GM18519 (cell line): Measurements from ENCODE around the gene TMEM229A.
A peak's percentile ranks its signal among the peaks of the same experiment; 100 is the strongest.
"Not testable (repeated sequence)": the region's sequence is repeated elsewhere in the genome, so short reads cannot be mapped to it uniquely, and the experiment has no call there.

Experiments
- ATAC-seq: cut with Tn5 transposase; IDR thresholded peaks from one replicate; pipeline ENCODE4 v1.9.1; 2021; ENCODE audit warnings: mild to moderate bottlenecking, moderate library complexity; ENCODE audit not compliant: unreplicated experiment, low FRiP score

Gene TMEM229A

GRCh38 chr7:124033095-124033806 lies 384 bp upstream of the TMEM229A start:
- ATAC-seq, result no peak

GRCh38 chr7:124031919-124032318 lies 948 bp downstream of the TMEM229A start:
- ATAC-seq, result no peak

- ATAC-seq, result no peak
Measured at GRCh38 chr7:124031406-124031805, 1.5 kb downstream of the TMEM229A start.

- ATAC-seq, result no peak
Measured at GRCh38 chr7:124030964-124031363, 1.9 kb downstream of the TMEM229A start.

GRCh38 chr7:124029396-124030188 lies 3.3 kb downstream of the TMEM229A start:
- no peak for ATAC-seq

- no peak for ATAC-seq
Measured at GRCh38 chr7:124027236-124027635, 5.6 kb downstream of the TMEM229A start.

- not testable (repeated sequence) for ATAC-seq
Measured at GRCh38 chr7:124024329-124024728, 8.5 kb downstream of the TMEM229A start.

- no peak for ATAC-seq
Measured at GRCh38 chr7:124022551-124022950, 10.3 kb downstream of the TMEM229A start.

GRCh38 chr7:124020060-124020459 lies 12.8 kb downstream of the TMEM229A start:
- no peak for ATAC-seq

GRCh38 chr7:124013306-124013705 lies 19.6 kb downstream of the TMEM229A start:
- no peak for ATAC-seq

GRCh38 chr7:124012864-124013263 lies 20.0 kb downstream of the TMEM229A start:
- ATAC-seq, result no peak

- no peak for ATAC-seq
Measured at GRCh38 chr7:124009321-124009720, 23.5 kb downstream of the TMEM229A start.

GRCh38 chr7:124008296-124008695 lies 24.6 kb downstream of the TMEM229A start:
- ATAC-seq, result not testable (repeated sequence)

GRCh38 chr7:123999703-124000102 lies 33.2 kb downstream of the TMEM229A start:
- ATAC-seq, result no peak

- no peak for ATAC-seq
Measured at GRCh38 chr7:123998921-123999320, 33.9 kb downstream of the TMEM229A start.

GRCh38 chr7:123996327-123996625 lies 36.6 kb downstream of the TMEM229A start:
- no peak for ATAC-seq

GRCh38 chr7:123995617-123996326 lies 37.1 kb downstream of the TMEM229A start:
- peak; percentile 49 for ATAC-seq

- no peak for ATAC-seq
Measured at GRCh38 chr7:123994449-123994848, 38.4 kb downstream of the TMEM229A start.

- ATAC-seq, result no peak
Measured at GRCh38 chr7:123993996-123994395, 38.9 kb downstream of the TMEM229A start.

GRCh38 chr7:123992913-123993518 lies 39.9 kb downstream of the TMEM229A start:
- no peak for ATAC-seq

GRCh38 chr7:123987445-123987844 lies 45.4 kb downstream of the TMEM229A start:
- no peak for ATAC-seq
